PC-3 (cell line): Measurements from ENCODE around the gene TREM1. TPM values are rescaled to one million over a fixed set of nuclear protein-coding genes. Genes with fewer than 3 reads are reported as not detected.
"Not testable (repeated sequence)": the region's sequence is repeated elsewhere in the genome, so short reads cannot be mapped to it uniquely, and the experiment has no call there.

Experiments used
- ATAC-seq: fragments of 200-7000 bp; cut with Tn5 transposase; 2 replicates; pipeline ENCODE4 v1.9.1; 2020; ENCODE audit warnings: mild to moderate bottlenecking, moderate library complexity
- BruUV-seq: library from RNA; stranded (reverse); fragments of 400-500 nt; replicated peaks from 2 replicates; lab custom pipeline; 2021; lab: Mats Ljungman, UMichigan
- CTCF ChIA-PET: fragments of 300-600 bp; sonication (Branson Sonifier 250); formaldehyde crosslinking; loops from one replicate; lab custom pipeline; 2022; ENCODE audit warnings: antibody characterized with exemption; lab: Charles Lee
- POLR2A ChIA-PET: fragments of 300-600 bp; sonication (Branson Sonifier 250); formaldehyde crosslinking; loops from one replicate; lab custom pipeline; 2022; ENCODE audit warnings: antibody characterized with exemption; ENCODE audit not compliant: unreplicated experiment; lab: Charles Lee
- DNase-seq: peaks from one replicate; pipeline ENCODE4 v3.0.0-alpha.2; 2015
- H2AFZ ChIP-seq: fragments of 300-600 bp; sonication (generic); 2 replicates; pipeline ENCODE4 v1.6.0; 2016; ENCODE audit warnings: antibody characterized with exemption, low read length
- H3F3A ChIP-seq: fragments of 300-600 bp; sonication (generic); one replicate; pipeline ENCODE4 v1.6.0; 2017; ENCODE audit warnings: antibody characterized with exemption, low read length, control low read depth, mild to moderate bottlenecking; ENCODE audit not compliant: unreplicated experiment
- H3K27ac ChIP-seq: fragments of 300-600 bp; sonication (generic); 2 replicates; pipeline ENCODE4 v1.5.1; 2016; ENCODE audit warnings: mild to moderate bottlenecking, low read length
- H3K27me3 ChIP-seq: fragments of 300-600 bp; sonication (generic); 2 replicates; pipeline ENCODE4 v1.6.1; 2016; ENCODE audit warnings: low read length, mixed read lengths
- H3K36me3 ChIP-seq: fragments of 300-600 bp; sonication (generic); 2 replicates; pipeline ENCODE4 v1.6.1; 2016; ENCODE audit warnings: low read depth, mixed run types, low read length, mixed read lengths
- H3K4me1 ChIP-seq: fragments of 300-600 bp; sonication (generic); 2 replicates; pipeline ENCODE4 v1.5.1; 2016; ENCODE audit warnings: low read length; ENCODE audit not compliant: insufficient read depth
- H3K4me2 ChIP-seq: fragments of 300-600 bp; sonication (generic); 2 replicates; pipeline ENCODE4 v1.6.0; 2016; ENCODE audit warnings: low read length
- H3K4me3 ChIP-seq: fragments of 300-600 bp; sonication (generic); 2 replicates; pipeline ENCODE4 v1.5.1; 2016; ENCODE audit warnings: mild to moderate bottlenecking, low read length, mixed read lengths
- H3K79me2 ChIP-seq: fragments of 300-600 bp; sonication (generic); 2 replicates; pipeline ENCODE4 v1.6.1; 2017; ENCODE audit warnings: low read length, mixed read lengths
- H3K9ac ChIP-seq: fragments of 300-600 bp; sonication (generic); 2 replicates; pipeline ENCODE4 v1.6.0; 2016; ENCODE audit warnings: mild to moderate bottlenecking, low read length
- H3K9me2 ChIP-seq: fragments of 300-600 bp; sonication (generic); replicated peaks from 2 replicates; pipeline ENCODE4 v1.6.1; 2016; ENCODE audit warnings: mixed run types, low read length, mixed read lengths
- H3K9me3 ChIP-seq: fragments of 300-600 bp; sonication (generic); 2 replicates; pipeline ENCODE4 v1.6.1; 2016; ENCODE audit warnings: low read length, mixed read lengths
- H4K20me1 ChIP-seq: fragments of 300-600 bp; sonication (generic); 2 replicates; pipeline ENCODE4 v1.6.1; 2016; ENCODE audit warnings: low read length, mixed read lengths
- CTCF ChIP-seq: fragments of 300-600 bp; sonication (generic); conservative IDR thresholded peaks from 2 replicates; pipeline ENCODE4 v1.5.1; 2017; ENCODE audit warnings: antibody characterized with exemption, low read depth, mild to moderate bottlenecking, low read length
- EZH2 ChIP-seq: fragments of 300-600 bp; sonication (generic); IDR thresholded peaks from one replicate; pipeline ENCODE4 v1.6.1; 2017; ENCODE audit warnings: antibody characterized with exemption, mild to moderate bottlenecking, low read length; ENCODE audit not compliant: unreplicated experiment
- EZH2phosphoT487 ChIP-seq: fragments of 300-600 bp; sonication (generic); IDR thresholded peaks from 2 replicates; pipeline ENCODE4 v1.6.1; 2018; ENCODE audit warnings: mild to moderate bottlenecking, antibody characterized with exemption, low read length, borderline replicate concordance
- intact Hi-C: fragments of 100-400 bp; cut with micrococcal nuclease; formaldehyde crosslinking; loops from 2 replicates; pipeline ENCODE4 v1.9.0; 2023
- total RNA-seq: library from RNA; depleted of rRNA; stranded (reverse); fragments of >200 nt; gene quantifications from 2 replicates; pipeline ENCODE4 v1.2.3, GENCODE V29; 2014

Gene TREM1
- total RNA-seq, 1 experiment from 2014 or later = 0.98 TPM

DNA sequence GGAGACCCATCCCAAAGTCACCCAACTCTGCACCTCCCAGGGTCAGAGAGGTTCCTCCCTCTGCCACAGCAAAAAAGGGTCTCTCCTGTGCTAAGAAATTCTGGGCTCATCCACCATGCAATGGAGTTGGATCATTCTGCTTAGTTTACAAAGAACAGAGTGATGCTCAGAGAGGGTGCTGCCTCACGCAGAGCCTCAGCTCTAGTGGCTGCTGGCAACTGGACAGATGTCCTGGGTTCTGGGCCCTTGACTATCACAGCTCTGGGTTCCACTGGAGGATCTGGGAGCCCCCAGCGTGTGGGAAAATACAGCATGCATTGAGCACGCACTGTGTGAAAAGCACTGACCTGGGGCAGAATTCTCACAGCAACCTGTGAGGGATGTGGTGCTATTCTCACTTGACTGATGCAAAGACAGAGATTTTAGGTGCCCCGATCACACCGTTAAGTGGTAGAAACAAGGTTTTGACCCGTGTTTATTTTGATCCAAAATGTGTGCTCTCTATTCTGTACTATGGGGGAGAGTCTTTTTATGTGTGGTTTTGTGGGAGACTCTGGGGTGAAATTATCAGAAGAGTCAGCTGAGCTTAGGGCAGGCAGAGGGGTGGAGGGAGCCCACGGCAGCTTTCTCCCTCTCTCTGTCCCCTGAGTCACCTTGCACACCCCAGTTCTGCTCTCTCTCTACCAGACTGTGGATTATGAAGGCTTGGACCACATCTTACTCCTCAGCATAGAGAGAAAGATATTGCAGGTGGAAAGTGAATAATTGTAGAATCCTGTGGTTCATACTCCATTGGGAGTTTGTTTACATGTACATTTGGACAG is 38.4 kb downstream of the TREM1 start:
- no peak for ATAC-seq

DNA sequence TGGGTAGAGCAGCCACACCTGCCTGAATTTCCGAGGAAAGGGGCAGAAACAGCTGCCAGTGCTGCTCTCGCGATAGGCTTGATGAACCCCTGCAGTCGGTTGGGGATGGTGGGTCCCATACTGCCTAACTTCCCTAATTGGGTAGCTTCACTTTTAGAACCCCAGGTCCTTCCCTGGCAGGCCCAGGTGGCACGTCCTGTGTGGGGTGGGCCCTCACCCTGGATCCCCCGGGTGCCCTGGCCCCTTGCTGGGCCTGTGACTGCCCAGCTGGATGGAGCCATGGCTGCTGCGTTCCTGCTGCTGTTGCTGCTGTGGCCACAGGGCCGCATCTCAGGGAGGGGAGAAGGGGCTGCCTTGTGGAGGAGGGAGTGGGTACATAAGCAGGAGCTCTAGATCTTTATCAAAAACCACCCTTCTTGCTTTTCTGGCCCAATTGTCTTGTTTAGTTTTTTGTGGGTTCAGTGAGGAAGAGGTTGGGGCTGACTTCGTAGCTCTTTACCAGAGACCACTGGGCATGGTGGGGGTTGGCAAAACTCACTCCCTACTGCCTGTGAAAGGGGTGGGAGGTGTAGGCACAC is 39.1 kb downstream of the TREM1 start:
- Histone ChIP-seq H3K4me2 (no peak overlapping the region), H3K4me3 (no peak overlapping the region), H3K9me2 (no peaks in the 10 kb centered on the region), H4K20me1 (no peaks in the 10 kb centered on the region), H3K9me3 (no peaks in the 10 kb centered on the region), H3K79me2 (no peaks in the 10 kb centered on the region), H3K27me3 (peaks cover 19% of the 10 kb centered on the region), H3K4me1 (no peaks in the 10 kb centered on the region), H3K9ac (no peak overlapping the region), H3F3A (no peaks in the 10 kb centered on the region), H2AFZ (no peak overlapping the region), H3K36me3 (no peaks in the 10 kb centered on the region), H3K27ac (no peak overlapping the region)
- ATAC-seq (no peak), DNase-seq (no peak)
- TF ChIP-seq EZH2 = no peak
- CTCF ChIA-PET = no interaction called here
- no TSS peak for BruUV-seq
- intact Hi-C loops = no loop called here
- POLR2A ChIA-PET = no interaction called here

More for the DNA sequence above, 38.4 kb downstream of the TREM1 start:
- Histone ChIP-seq H3K36me3 (no peaks in the 10 kb centered on the region), H3F3A (no peaks in the 10 kb centered on the region), H3K9me2 (no peaks in the 10 kb centered on the region), H3K4me3 (no peak overlapping the region), H3K4me1 (no peaks in the 10 kb centered on the region), H3K9ac (no peak overlapping the region), H4K20me1 (no peaks in the 10 kb centered on the region), H3K79me2 (no peaks in the 10 kb centered on the region), H3K9me3 (no peaks in the 10 kb centered on the region), H3K27me3 (peaks cover 18% of the 10 kb centered on the region), H3K4me2 (no peak overlapping the region), H2AFZ (no peak overlapping the region), H3K27ac (no peak overlapping the region)
- TF ChIP-seq EZH2 (no peak), CTCF (no peak), EZH2phosphoT487 (no peak)
- no TSS peak for BruUV-seq
- intact Hi-C loops = no loop called here
- ChIA-PET CTCF (no interaction called here), POLR2A (no interaction called here)
- no peak for DNase-seq

GRCh38 chr6:41246529-41246928 is 40.0 kb downstream of the TREM1 start:
- H2AFZ ChIP-seq, ATAC-seq, DNase-seq, BruUV-seq, CTCF ChIA-PET, H3K4me1 ChIP-seq, POLR2A ChIA-PET, H3K36me3 ChIP-seq, H3K4me2 ChIP-seq, H3K27ac ChIP-seq, H3K9ac ChIP-seq, H4K20me1 ChIP-seq, H3K4me3 ChIP-seq, H3K9me2 ChIP-seq, intact Hi-C loops, H3K79me2 ChIP-seq, H3K9me3 ChIP-seq, H3F3A ChIP-seq: not testable (repeated sequence)
- H3K27me3 ChIP-seq = peaks cover 26% of the 10 kb centered on the region
